ENCODE measurements around the gene ATP13A4.

- TF ChIP-seq CTCF (IDR thresholded peaks at IDR 0.05) (no peak), POLR2AphosphoS5 (IDR thresholded peaks at IDR 0.05) (no peak), POLR2A (IDR thresholded peaks at IDR 0.05) (no peak), EP300 (IDR thresholded peaks at IDR 0.05) (no peak)
Observed at GRCh38 chr3:193403307-193403706, 151.4 kb downstream of the ATP13A4 start.
